Vagina (tissue), 2 donors: Measurements from ENCODE around the gene ANO10. TPM values are rescaled to one million over a fixed set of nuclear protein-coding genes. Genes with fewer than 3 reads are reported as not detected.

Experiments used
- DNase-seq, 2 donors: peaks; one replicate each; pipeline ENCODE4 v3.0.0-alpha.2; 2017; ENCODE audit errors: extremely low spot score in 2 of 2
- H3K27ac ChIP-seq: fragments of 200-600 bp; sonication (generic); one replicate; pipeline ENCODE4 v1.5.1; 2019
- H3K27me3 ChIP-seq: fragments of 200-600 bp; sonication (generic); one replicate; pipeline ENCODE4 v1.5.1; 2019
- H3K36me3 ChIP-seq, 2 donors: fragments of 200-600 bp; sonication (generic); one replicate each; pipeline ENCODE4 v1.5.1; 2017 to 2019
- H3K4me1 ChIP-seq: fragments of 200-600 bp; sonication (generic); one replicate; pipeline ENCODE4 v1.5.1; 2019
- H3K4me3 ChIP-seq, 2 donors: fragments of 200-600 bp; sonication (generic); 1 replicate in 1 of 2; 2 replicates in 1 of 2; pipeline ENCODE4 v1.5.1; 2016 to 2019
- H3K9me3 ChIP-seq: fragments of 200-600 bp; sonication (generic); one replicate; pipeline ENCODE4 v1.5.1; 2019
- POLR2A ChIP-seq, 2 donors: fragments of 450-650 bp; IDR thresholded peaks; one replicate each; pipeline ENCODE4 v1.6.1; 2017; ENCODE audit warnings: antibody characterized with exemption in 2 of 2, mild to moderate bottlenecking in 2 of 2, moderate library complexity in 2 of 2
- POLR2AphosphoS5 ChIP-seq, 2 donors: sonication (generic); formaldehyde crosslinking; IDR thresholded peaks; one replicate each; pipeline ENCODE4 v1.9.0; 2017; ENCODE audit warnings: antibody characterized with exemption in 2 of 2, mild to moderate bottlenecking in 2 of 2, low read depth in 1 of 2; ENCODE audit not compliant: insufficient read depth in 1 of 2
- intact Hi-C: fragments of 100-400 bp; cut with DNase I; formaldehyde crosslinking; loops from one replicate; pipeline ENCODE4 v1.15.1; 2023
- total RNA-seq: library from RNA; depleted of rRNA; stranded (reverse); fragments of >200 nt; gene quantifications from one replicate; pipeline ENCODE4 v1.2.3, GENCODE V29; 2016
- TF ChIP-seq, protein P1 (sequence below), 3 experiments: fragments of 450-650 bp in 2 of 3; fragments of 200-600 bp in 1 of 3; sonication (generic) in 1 of 3; IDR thresholded peaks; one replicate each; pipeline ENCODE4 v1.5.1; 2017 to 2019; ENCODE audit warnings: antibody characterized with exemption in 3 of 3, mild to moderate bottlenecking in 2 of 3, moderate library complexity in 2 of 3

The ANO10 gene
- total RNA-seq, 1 donor from 2014 or later = 29.0 TPM

DNA sequence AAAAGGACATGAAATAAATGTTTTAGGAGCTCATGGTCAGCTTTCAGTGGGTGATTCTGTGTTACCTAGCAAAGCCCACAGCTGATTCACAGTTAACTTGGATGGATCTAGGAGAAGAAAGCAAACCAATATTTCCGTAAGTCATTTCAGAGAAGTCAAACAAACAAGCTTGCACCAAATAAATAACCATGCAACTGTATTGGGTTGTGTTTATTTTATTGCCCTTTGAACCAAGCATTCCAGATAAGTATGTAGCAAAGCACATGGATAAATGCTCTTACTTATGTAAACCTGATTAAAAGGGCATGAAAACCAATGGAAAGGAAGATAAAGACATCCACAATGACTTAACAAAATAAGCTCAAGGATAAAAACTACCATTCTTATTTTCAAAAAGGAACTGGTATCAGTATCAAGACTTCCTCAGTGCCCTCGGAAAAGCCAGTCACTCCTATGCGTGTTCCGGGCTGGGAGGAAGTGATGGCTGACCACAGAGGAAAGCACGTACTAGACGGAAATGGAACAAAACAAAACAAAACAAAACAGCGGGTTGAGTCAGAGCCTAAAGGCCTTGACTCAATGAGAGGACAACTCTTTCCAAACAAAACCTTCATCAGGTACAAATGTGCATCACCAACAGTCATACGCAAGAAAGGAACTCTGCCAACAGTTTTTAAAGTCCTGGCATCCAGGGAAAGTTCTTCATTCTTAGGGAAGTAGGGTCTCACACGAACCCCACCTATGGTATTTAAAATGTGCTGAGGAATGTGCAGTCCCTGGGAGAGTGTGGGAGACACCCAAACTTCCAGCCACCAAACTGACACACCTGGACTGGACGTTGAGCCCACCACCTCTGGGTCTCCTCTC, 232.2 kb downstream of the ANO10 start:
- Histone ChIP-seq H3K36me3 (no peaks in the 10 kb centered on the region), H3K9me3 (peaks cover 4% of the 10 kb centered on the region), H3K27ac (peak overlapping the region; percentile 17), H3K4me1 (peaks cover 12% of the 10 kb centered on the region), H3K4me3 (no peak overlapping the region), H3K27me3 (no peaks in the 10 kb centered on the region)
- peak in 1 of 2 donors; percentile 87 for TF ChIP-seq POLR2AphosphoS5 (IDR thresholded peaks at IDR 0.05; ENCODE audit: insufficient read depth in 1 of 2, low read depth in 1 of 2)
- no peak for TF ChIP-seq POLR2A (IDR thresholded peaks at IDR 0.05)
- DNase-seq = no peak
- intact Hi-C loops = no loop called here

GRCh38 chr3:43388915-43389314, 232.9 kb downstream of the ANO10 start:
- Histone ChIP-seq H3K4me3 (no peak overlapping the region), H3K9me3 (peaks cover 4% of the 10 kb centered on the region), H3K27me3 (no peaks in the 10 kb centered on the region), H3K27ac (no peak overlapping the region), H3K36me3 (no peaks in the 10 kb centered on the region), H3K4me1 (peaks cover 12% of the 10 kb centered on the region)
- TF ChIP-seq, protein P1, sequence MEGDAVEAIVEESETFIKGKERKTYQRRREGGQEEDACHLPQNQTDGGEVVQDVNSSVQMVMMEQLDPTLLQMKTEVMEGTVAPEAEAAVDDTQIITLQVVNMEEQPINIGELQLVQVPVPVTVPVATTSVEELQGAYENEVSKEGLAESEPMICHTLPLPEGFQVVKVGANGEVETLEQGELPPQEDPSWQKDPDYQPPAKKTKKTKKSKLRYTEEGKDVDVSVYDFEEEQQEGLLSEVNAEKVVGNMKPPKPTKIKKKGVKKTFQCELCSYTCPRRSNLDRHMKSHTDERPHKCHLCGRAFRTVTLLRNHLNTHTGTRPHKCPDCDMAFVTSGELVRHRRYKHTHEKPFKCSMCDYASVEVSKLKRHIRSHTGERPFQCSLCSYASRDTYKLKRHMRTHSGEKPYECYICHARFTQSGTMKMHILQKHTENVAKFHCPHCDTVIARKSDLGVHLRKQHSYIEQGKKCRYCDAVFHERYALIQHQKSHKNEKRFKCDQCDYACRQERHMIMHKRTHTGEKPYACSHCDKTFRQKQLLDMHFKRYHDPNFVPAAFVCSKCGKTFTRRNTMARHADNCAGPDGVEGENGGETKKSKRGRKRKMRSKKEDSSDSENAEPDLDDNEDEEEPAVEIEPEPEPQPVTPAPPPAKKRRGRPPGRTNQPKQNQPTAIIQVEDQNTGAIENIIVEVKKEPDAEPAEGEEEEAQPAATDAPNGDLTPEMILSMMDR (IDR thresholded peaks at IDR 0.05) = no peak
- TF ChIP-seq POLR2AphosphoS5 (IDR thresholded peaks at IDR 0.05; ENCODE audit: insufficient read depth in 1 of 2, low read depth in 1 of 2) (no peak), POLR2A (IDR thresholded peaks at IDR 0.05) (no peak)
- intact Hi-C loops = no loop called here
- no peak for DNase-seq

DNA sequence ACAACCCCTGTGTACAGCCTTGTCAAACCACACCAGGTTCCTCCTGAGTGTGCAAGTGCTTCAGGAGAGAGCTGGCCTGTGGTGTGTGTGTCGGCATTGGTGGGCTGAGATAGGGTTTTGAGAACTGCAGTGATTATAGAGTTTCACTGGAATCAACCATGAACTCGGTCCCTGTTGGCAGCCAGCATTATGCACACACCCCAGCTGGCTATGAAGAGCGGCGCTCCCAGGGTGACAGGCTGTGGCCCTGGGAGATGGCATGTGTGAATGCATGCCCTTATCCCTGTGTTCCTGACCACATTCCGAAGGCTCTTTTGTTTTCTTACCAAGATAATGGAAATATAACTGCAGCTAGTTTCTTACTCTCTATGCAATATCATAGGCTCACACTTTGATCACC, 233.6 kb downstream of the ANO10 start:
- H3K27me3 ChIP-seq = no peaks in the 10 kb centered on the region
- H3K27ac ChIP-seq = no peak overlapping the region
- H3K4me1 ChIP-seq = peaks cover 12% of the 10 kb centered on the region
- DNase-seq = no peak
- H3K4me3 ChIP-seq = no peak overlapping the region
- peaks cover 4% of the 10 kb centered on the region for H3K9me3 ChIP-seq
- TF ChIP-seq POLR2A (IDR thresholded peaks at IDR 0.05) (no peak), POLR2AphosphoS5 (IDR thresholded peaks at IDR 0.05; ENCODE audit: insufficient read depth in 1 of 2, low read depth in 1 of 2) (no peak)
- TF ChIP-seq, protein P1 (IDR thresholded peaks at IDR 0.05) = no peak
- H3K36me3 ChIP-seq = no peaks in the 10 kb centered on the region
- intact Hi-C loops = no loop called here

DNA sequence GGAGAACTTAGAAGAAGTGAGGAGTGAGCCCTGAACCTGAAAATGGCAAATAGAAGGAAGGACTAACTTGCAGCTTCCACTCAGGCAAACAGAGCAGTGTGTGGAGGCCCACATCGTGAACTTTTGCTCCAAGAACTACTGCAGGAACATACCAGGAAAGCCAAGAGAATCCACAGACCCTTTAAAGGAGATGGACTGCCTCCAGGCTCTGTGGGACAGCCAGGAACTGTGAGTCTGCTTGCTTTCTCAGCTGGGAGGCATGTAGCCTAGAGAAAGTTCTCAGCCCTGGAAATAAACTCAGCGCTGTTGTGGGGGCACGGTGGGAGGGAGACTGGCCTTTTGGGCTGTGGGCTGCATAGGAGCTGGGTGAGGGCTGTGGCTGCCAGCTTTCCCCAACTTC, 242.5 kb downstream of the ANO10 start:
- DNase-seq = no peak
- H3K9me3 ChIP-seq = no peaks in the 10 kb centered on the region
- no peaks in the 10 kb centered on the region for H3K36me3 ChIP-seq
- intact Hi-C loops = no loop called here
- no peaks in the 10 kb centered on the region for H3K4me1 ChIP-seq
- no peaks in the 10 kb centered on the region for H3K27me3 ChIP-seq
- no peak for TF ChIP-seq POLR2AphosphoS5 (IDR thresholded peaks at IDR 0.05; ENCODE audit: insufficient read depth in 1 of 2, low read depth in 1 of 2)
- no peak for TF ChIP-seq POLR2A (IDR thresholded peaks at IDR 0.05)
- TF ChIP-seq, protein P1 (IDR thresholded peaks at IDR 0.05) = no peak
- H3K27ac ChIP-seq = peak overlapping the region; percentile 18
- no peak overlapping the region for H3K4me3 ChIP-seq

GRCh38 chr3:43378066-43378935, 243.5 kb downstream of the ANO10 start:
- no peak overlapping the region for H3K4me3 ChIP-seq
- H3K27me3 ChIP-seq = no peaks in the 10 kb centered on the region
- no peaks in the 10 kb centered on the region for H3K9me3 ChIP-seq
- H3K27ac ChIP-seq = no peak overlapping the region
- no peak for DNase-seq
- TF ChIP-seq, protein P1 (IDR thresholded peaks at IDR 0.05) = peak in 1 of 3 experiments; percentile 55
- no peak for TF ChIP-seq POLR2A (IDR thresholded peaks at IDR 0.05)
- H3K36me3 ChIP-seq = no peaks in the 10 kb centered on the region
- H3K4me1 ChIP-seq = no peaks in the 10 kb centered on the region
- intact Hi-C loops = no loop called here
